GM12878 (cell line): ENCODE measurements around the gene C21orf58. TPM values are rescaled to one million over a fixed set of nuclear protein-coding genes. Genes with fewer than 3 reads are reported as not detected.
A peak's percentile ranks its signal among the peaks of the same experiment; 100 is the strongest.

Experiments used
- ATAC-seq: fragments of 200-7000 bp; cut with Tn5 transposase; 3 replicates; pipeline ENCODE4 v1.9.1; 2020; ENCODE audit warnings: mild to moderate bottlenecking, moderate library complexity
- BruUV-seq: library from RNA; stranded (reverse); fragments of 400-500 nt; replicated peaks from 2 replicates; lab custom pipeline; 2021; lab: Mats Ljungman, UMichigan
- CTCF ChIA-PET: fragments of 300-600 bp; sonication (Branson Sonifier 250); formaldehyde crosslinking; extraction: SDS; loops from one replicate; lab custom pipeline; 2021; ENCODE audit warnings: inconsistent platforms; lab: Yijun Ruan, JAX
- POLR2A ChIA-PET: fragments of 350-600 bp; formaldehyde crosslinking; extraction: SDS; loops from one replicate; lab custom pipeline; 2021; ENCODE audit warnings: inconsistent platforms; lab: Charles Lee
- RAD21 ChIA-PET: fragments of 300-600 bp; sonication (Branson Sonifier 250); formaldehyde crosslinking; loops from one replicate; lab custom pipeline; 2023; ENCODE audit warnings: antibody characterized with exemption; ENCODE audit not compliant: unreplicated experiment; lab: Charles Lee
- SMC1A ChIA-PET: fragments of 300-600 bp; sonication (Branson Sonifier 250); formaldehyde crosslinking; loops from one replicate; lab custom pipeline; 2023; ENCODE audit not compliant: unreplicated experiment, uncharacterized antibody; lab: Charles Lee
- DNase-seq: peaks from one replicate; pipeline ENCODE4 v3.0.0-alpha.2; 2011; ENCODE audit warnings: low read depth, low spot score
- FAIRE-seq: peaks from 3 replicates; lab custom pipeline; 2011; peaks lifted over from hg19 to GRCh38; lab: Jason Lieb, UNC
- H2AFZ ChIP-seq: 2 replicates; pipeline ENCODE4 v1.6.0; 2011; ENCODE audit warnings: low read depth, low read length, control low read depth; ENCODE audit not compliant: control insufficient read depth
- H3K27ac ChIP-seq: 2 replicates; pipeline ENCODE4 v1.5.1; 2011; ENCODE audit warnings: control low read depth; ENCODE audit not compliant: control insufficient read depth, insufficient read depth
- H3K27me3 ChIP-seq, 2 experiments: replicated peaks in 1 of 2; 2 replicates each; pipeline versions ENCODE4 v1.6.0 to v1.6.1; 2011; ENCODE audit warnings: low read length in 1 of 2; ENCODE audit not compliant: control insufficient read depth in 2 of 2, insufficient read depth in 2 of 2
- H3K36me3 ChIP-seq, 2 experiments: 2 replicates each; pipeline ENCODE4 v1.5.1; 2011; ENCODE audit warnings: low read length in 1 of 2; ENCODE audit not compliant: control insufficient read depth in 2 of 2, insufficient read depth in 2 of 2
- H3K4me1 ChIP-seq: 2 replicates; pipeline ENCODE4 v1.6.1; 2011; ENCODE audit warnings: mild to moderate bottlenecking, low read length, moderate library complexity, mixed read lengths; ENCODE audit not compliant: control insufficient read depth, insufficient read depth
- H3K4me2 ChIP-seq: 2 replicates; pipeline ENCODE4 v1.6.0; 2011; ENCODE audit warnings: control low read depth; ENCODE audit not compliant: control insufficient read depth, insufficient read depth
- H3K4me3 ChIP-seq: fragments of 200-600 bp; sonication (generic); 2 replicates; pipeline ENCODE4 v1.5.1; 2016
- H3K79me2 ChIP-seq: 2 replicates; pipeline ENCODE4 v1.6.0; 2011; ENCODE audit warnings: low read length; ENCODE audit not compliant: control insufficient read depth, insufficient read depth
- H3K9ac ChIP-seq: 2 replicates; pipeline ENCODE4 v1.8.0; 2011; ENCODE audit warnings: low read length, control low read depth, mixed read lengths; ENCODE audit not compliant: control insufficient read depth, insufficient read depth
- H3K9me3 ChIP-seq: replicated peaks from 3 replicates; pipeline ENCODE4 v1.5.1; 2011; ENCODE audit warnings: mild to moderate bottlenecking, low read length; ENCODE audit not compliant: control insufficient read depth, insufficient read depth
- H4K20me1 ChIP-seq: 2 replicates; pipeline ENCODE4 v1.6.0; 2011; ENCODE audit not compliant: control insufficient read depth, insufficient read depth
- E4F1 ChIP-seq: fragments of 450-650 bp; IDR thresholded peaks from 2 replicates; pipeline ENCODE4 v1.6.1; 2018; ENCODE audit warnings: borderline replicate concordance, mild to moderate bottlenecking; ENCODE audit not compliant: partially characterized antibody
- GABPA ChIP-seq: IDR thresholded peaks from 2 replicates; pipeline ENCODE4 v1.6.1; 2014; ENCODE audit warnings: antibody characterized with exemption, low read depth, mild to moderate bottlenecking, inconsistent platforms
- JUND ChIP-seq: IDR thresholded peaks from 2 replicates; pipeline ENCODE4 v1.6.1; 2012; ENCODE audit warnings: low read depth, mild to moderate bottlenecking, low read length, improper control_type of control experiment, moderate library complexity
- SMARCA5 ChIP-seq: fragments of 450-650 bp; IDR thresholded peaks from 2 replicates; pipeline ENCODE4 v1.6.1; 2017; ENCODE audit warnings: mild to moderate bottlenecking
- SUZ12 ChIP-seq: fragments of 200-600 bp; sonication (generic); IDR thresholded peaks from one replicate; pipeline ENCODE4 v1.6.1; 2018; ENCODE audit warnings: antibody characterized with exemption, mild to moderate bottlenecking; ENCODE audit not compliant: unreplicated experiment
- ZNF622 ChIP-seq: fragments of 450-650 bp; IDR thresholded peaks from 2 replicates; pipeline ENCODE4 v1.6.1; 2017; ENCODE audit warnings: mild to moderate bottlenecking, inconsistent platforms
- WGBS: methylation state at CpG from one replicate; pipeline ENCODE4 v1.1.6; 2016; ENCODE audit warnings: low lambda C conversion rate; ENCODE audit not compliant: insufficient replicate concordance, insufficient coverage; ENCODE audit errors: missing lambda C conversion rate; 5-methylcytosine and 5-hydroxymethylcytosine counted together
- in situ Hi-C: fragments of 300-500 bp; cut with MboI; formaldehyde crosslinking; loops from 9 replicates; pipeline ENCODE4 v1.14.3; 2018; ENCODE audit warnings: mixed read lengths
- intact Hi-C: fragments of 100-400 bp; cut with micrococcal nuclease; formaldehyde crosslinking; loops from one replicate; pipeline ENCODE4 v1.14.2; 2022; ENCODE audit not compliant: unreplicated experiment
- polyA plus RNA-seq, 11 experiments: library from polyadenylated mRNA; depleted of rRNA in 4 of 11; unstranded in 6 of 11; stranded (reverse) in 5 of 11; fragments of >200 nt; fragmentation: Nextera tagmentation in 4 of 11; fragmentation: Illumina TruSeq in 1 of 11; extraction: Ambion mirVana in 4 of 11; extraction: Trizol in 1 of 11; gene quantifications; 1 replicate in 1 of 11; 2 replicates in 10 of 11; pipeline versions ENCODE4 v1.2.1 to v1.2.3, GENCODE V29; 2011 to 2016; ENCODE audit warnings: inconsistent platforms in 2 of 11, missing spikeins in 2 of 11, low read depth in 1 of 11
- total RNA-seq, 4 experiments: library from RNA; depleted of rRNA in 3 of 4; stranded (reverse); fragments of >200 nt in 3 of 4; fragmentation: Illumina TruSeq in 1 of 4; extraction: Trizol in 1 of 4; gene quantifications; 2 replicates each; pipeline versions ENCODE4 v1.2.1 to v1.2.3, GENCODE V29; 2013 to 2021

C21orf58 gene
- total and polyA plus RNA-seq, 10 of the 15 experiments (the other 5 are each of a cell fraction or from before 2014, with no cell fraction given), result 1.1 to 22.3 (median 11.8) TPM

DNA sequence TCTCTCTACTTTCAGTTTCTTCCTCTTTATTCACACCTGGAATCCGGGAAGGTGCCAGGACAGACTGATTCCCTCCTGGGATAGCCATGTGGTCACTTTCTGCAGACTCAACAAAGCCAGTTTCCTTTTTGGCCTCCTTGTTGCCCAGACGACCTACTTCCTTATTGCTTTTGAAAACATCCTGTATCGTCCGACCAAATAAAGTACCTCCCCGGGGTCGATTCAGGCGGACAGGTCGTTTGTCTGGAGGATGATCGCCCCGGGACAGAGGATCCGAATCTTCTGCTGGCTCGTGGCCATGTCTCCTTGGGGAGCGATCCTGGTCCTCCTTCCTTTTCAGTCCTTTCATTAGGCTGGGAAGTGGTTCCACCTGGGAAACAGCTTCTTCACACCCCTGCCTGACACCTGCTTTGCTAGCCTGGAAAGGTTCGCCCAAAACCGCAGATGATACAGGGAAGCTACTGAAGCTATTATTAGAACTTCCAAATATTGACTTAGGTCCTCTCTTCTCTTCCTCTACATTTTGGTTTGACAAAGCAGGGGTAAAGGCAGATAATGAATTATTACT lies 39.5 kb downstream of the C21orf58 start:
- TF ChIP-seq SMARCA5 (no peak), E4F1 (no peak), GABPA (0 out of 2 replicates have a peak, but pooled peaks have one; percentile 20), JUND (no peak), ZNF622 (no peak), SUZ12 (no peak)
- in situ Hi-C loops (no loop called here), intact Hi-C loops (loop anchor here (2.0 to 10.0 kb wide), 2 partner anchors 29 to 139 kb away; no protein-coding TSS in a partner anchor)
- Histone ChIP-seq H3K4me3 (peak overlapping the region; percentile 97), H3K9me3 (no peaks in the 10 kb centered on the region; the same call in 2 of the 3 replicates), H4K20me1 (no peaks in the 10 kb centered on the region), H3K4me1 (peaks cover 13% of the 10 kb centered on the region), H3K27ac (0 out of 2 replicates have a peak overlapping the region, but pooled peaks have one; percentile 17), H3K9ac (peak overlapping the region; percentile 14; the same call in 1 of the 2 replicates), H3K36me3 (peaks cover 7 to 16% of the 10 kb centered on the region in 2 experiments), H3K4me2 (peak overlapping the region; percentile 72), H3K27me3 (no peaks in the 10 kb centered on the region), H2AFZ (no peak overlapping the region), H3K79me2 (peaks cover 57% of the 10 kb centered on the region)
- no peak for DNase-seq
- CTCF ChIA-PET, result interaction anchor here (0.8 to 3.3 kb wide), 8 partner anchors 8 to 217 kb away, joined by 3 to 29 read pairs (median 4); no protein-coding TSS in a partner anchor
- POLR2A ChIA-PET, result interaction anchor here (0.7 to 2.2 kb wide), 4 partner anchors 38 to 85 kb away, joined by 3 to 7 read pairs (median 4); no protein-coding TSS in a partner anchor
- no peak for FAIRE-seq
- RAD21 ChIA-PET, result interaction anchor here (1.8 to 2.6 kb wide), 4 partner anchors 31 to 141 kb away, joined by 6 to 10 read pairs (median 8); a partner anchor contains a TSS
- SMC1A ChIA-PET, result interaction anchor here (1.0 to 2.7 kb wide), 8 partner anchors 31 to 141 kb away, joined by 3 to 15 read pairs (median 5); a partner anchor contains a TSS
- TSS peak; percentile 66 for BruUV-seq
- no peak for ATAC-seq
- WGBS, result 59% methylated on average over 15 of the region's 15 CpGs
